GM12878 (cell line): Measurements from ENCODE around the gene KHNYN. TPM values are rescaled to one million over a fixed set of nuclear protein-coding genes. Genes with fewer than 3 reads are reported as not detected.

Experiments
- ATAC-seq: fragments of 200-7000 bp; cut with Tn5 transposase; 3 replicates; pipeline ENCODE4 v1.9.1; 2020; ENCODE audit warnings: mild to moderate bottlenecking, moderate library complexity
- BruUV-seq: library from RNA; stranded (reverse); fragments of 400-500 nt; replicated peaks from 2 replicates; lab custom pipeline; 2021; lab: Mats Ljungman, UMichigan
- CTCF ChIA-PET: fragments of 300-600 bp; sonication (Branson Sonifier 250); formaldehyde crosslinking; extraction: SDS; loops from one replicate; lab custom pipeline; 2021; ENCODE audit warnings: inconsistent platforms; lab: Yijun Ruan, JAX
- POLR2A ChIA-PET: fragments of 350-600 bp; formaldehyde crosslinking; extraction: SDS; loops from one replicate; lab custom pipeline; 2021; ENCODE audit warnings: inconsistent platforms; lab: Charles Lee
- RAD21 ChIA-PET: fragments of 300-600 bp; sonication (Branson Sonifier 250); formaldehyde crosslinking; loops from one replicate; lab custom pipeline; 2023; ENCODE audit warnings: antibody characterized with exemption; ENCODE audit not compliant: unreplicated experiment; lab: Charles Lee
- SMC1A ChIA-PET: fragments of 300-600 bp; sonication (Branson Sonifier 250); formaldehyde crosslinking; loops from one replicate; lab custom pipeline; 2023; ENCODE audit not compliant: unreplicated experiment, uncharacterized antibody; lab: Charles Lee
- DNase-seq: peaks from one replicate; pipeline ENCODE4 v3.0.0-alpha.2; 2011; ENCODE audit warnings: low read depth, low spot score
- FAIRE-seq: peaks from 3 replicates; lab custom pipeline; 2011; peaks lifted over from hg19 to GRCh38; lab: Jason Lieb, UNC
- H2AFZ ChIP-seq: 2 replicates; pipeline ENCODE4 v1.6.0; 2011; ENCODE audit warnings: low read depth, low read length, control low read depth; ENCODE audit not compliant: control insufficient read depth
- H3K27ac ChIP-seq: 2 replicates; pipeline ENCODE4 v1.5.1; 2011; ENCODE audit warnings: control low read depth; ENCODE audit not compliant: control insufficient read depth, insufficient read depth
- H3K27me3 ChIP-seq, 2 experiments: replicated peaks in 1 of 2; 2 replicates each; pipeline versions ENCODE4 v1.6.0 to v1.6.1; 2011; ENCODE audit warnings: low read length in 1 of 2; ENCODE audit not compliant: control insufficient read depth in 2 of 2, insufficient read depth in 2 of 2
- H3K36me3 ChIP-seq, 2 experiments: 2 replicates each; pipeline ENCODE4 v1.5.1; 2011; ENCODE audit warnings: low read length in 1 of 2; ENCODE audit not compliant: control insufficient read depth in 2 of 2, insufficient read depth in 2 of 2
- H3K4me1 ChIP-seq: 2 replicates; pipeline ENCODE4 v1.6.1; 2011; ENCODE audit warnings: mild to moderate bottlenecking, low read length, moderate library complexity, mixed read lengths; ENCODE audit not compliant: control insufficient read depth, insufficient read depth
- H3K4me2 ChIP-seq: 2 replicates; pipeline ENCODE4 v1.6.0; 2011; ENCODE audit warnings: control low read depth; ENCODE audit not compliant: control insufficient read depth, insufficient read depth
- H3K4me3 ChIP-seq: fragments of 200-600 bp; sonication (generic); 2 replicates; pipeline ENCODE4 v1.5.1; 2016
- H3K79me2 ChIP-seq: 2 replicates; pipeline ENCODE4 v1.6.0; 2011; ENCODE audit warnings: low read length; ENCODE audit not compliant: control insufficient read depth, insufficient read depth
- H3K9ac ChIP-seq: 2 replicates; pipeline ENCODE4 v1.8.0; 2011; ENCODE audit warnings: low read length, control low read depth, mixed read lengths; ENCODE audit not compliant: control insufficient read depth, insufficient read depth
- H3K9me3 ChIP-seq: replicated peaks from 3 replicates; pipeline ENCODE4 v1.5.1; 2011; ENCODE audit warnings: mild to moderate bottlenecking, low read length; ENCODE audit not compliant: control insufficient read depth, insufficient read depth
- H4K20me1 ChIP-seq: 2 replicates; pipeline ENCODE4 v1.6.0; 2011; ENCODE audit not compliant: control insufficient read depth, insufficient read depth
- MEF2B ChIP-seq: fragments of 450-650 bp; IDR thresholded peaks from 2 replicates; pipeline ENCODE4 v1.6.1; 2018; ENCODE audit warnings: mild to moderate bottlenecking, moderate library complexity; ENCODE audit not compliant: partially characterized antibody, poor library complexity, severe bottlenecking
- WGBS: methylation state at CpG from one replicate; pipeline ENCODE4 v1.1.6; 2016; ENCODE audit warnings: low lambda C conversion rate; ENCODE audit not compliant: insufficient replicate concordance, insufficient coverage; ENCODE audit errors: missing lambda C conversion rate; 5-methylcytosine and 5-hydroxymethylcytosine counted together
- in situ Hi-C: fragments of 300-500 bp; cut with MboI; formaldehyde crosslinking; loops from 9 replicates; pipeline ENCODE4 v1.14.3; 2018; ENCODE audit warnings: mixed read lengths
- intact Hi-C: fragments of 100-400 bp; cut with micrococcal nuclease; formaldehyde crosslinking; loops from one replicate; pipeline ENCODE4 v1.14.2; 2022; ENCODE audit not compliant: unreplicated experiment
- polyA plus RNA-seq, 11 experiments: library from polyadenylated mRNA; depleted of rRNA in 4 of 11; unstranded in 6 of 11; stranded (reverse) in 5 of 11; fragments of >200 nt; fragmentation: Nextera tagmentation in 4 of 11; fragmentation: Illumina TruSeq in 1 of 11; extraction: Ambion mirVana in 4 of 11; extraction: Trizol in 1 of 11; gene quantifications; 1 replicate in 1 of 11; 2 replicates in 10 of 11; pipeline versions ENCODE4 v1.2.1 to v1.2.3, GENCODE V29; 2011 to 2016; ENCODE audit warnings: inconsistent platforms in 2 of 11, missing spikeins in 2 of 11, low read depth in 1 of 11
- total RNA-seq, 4 experiments: library from RNA; depleted of rRNA in 3 of 4; stranded (reverse); fragments of >200 nt in 3 of 4; fragmentation: Illumina TruSeq in 1 of 4; extraction: Trizol in 1 of 4; gene quantifications; 2 replicates each; pipeline versions ENCODE4 v1.2.1 to v1.2.3, GENCODE V29; 2013 to 2021
- TF ChIP-seq, protein P1 (sequence below): fragments of 450-650 bp; IDR thresholded peaks from 2 replicates; pipeline ENCODE4 v1.6.1; 2016; ENCODE audit warnings: mild to moderate bottlenecking

Gene KHNYN
- total and polyA plus RNA-seq, 10 of the 15 experiments (the other 5 are each of a cell fraction or from before 2014, with no cell fraction given) = 1.4 to 34.7 (median 21.5) TPM

DNA sequence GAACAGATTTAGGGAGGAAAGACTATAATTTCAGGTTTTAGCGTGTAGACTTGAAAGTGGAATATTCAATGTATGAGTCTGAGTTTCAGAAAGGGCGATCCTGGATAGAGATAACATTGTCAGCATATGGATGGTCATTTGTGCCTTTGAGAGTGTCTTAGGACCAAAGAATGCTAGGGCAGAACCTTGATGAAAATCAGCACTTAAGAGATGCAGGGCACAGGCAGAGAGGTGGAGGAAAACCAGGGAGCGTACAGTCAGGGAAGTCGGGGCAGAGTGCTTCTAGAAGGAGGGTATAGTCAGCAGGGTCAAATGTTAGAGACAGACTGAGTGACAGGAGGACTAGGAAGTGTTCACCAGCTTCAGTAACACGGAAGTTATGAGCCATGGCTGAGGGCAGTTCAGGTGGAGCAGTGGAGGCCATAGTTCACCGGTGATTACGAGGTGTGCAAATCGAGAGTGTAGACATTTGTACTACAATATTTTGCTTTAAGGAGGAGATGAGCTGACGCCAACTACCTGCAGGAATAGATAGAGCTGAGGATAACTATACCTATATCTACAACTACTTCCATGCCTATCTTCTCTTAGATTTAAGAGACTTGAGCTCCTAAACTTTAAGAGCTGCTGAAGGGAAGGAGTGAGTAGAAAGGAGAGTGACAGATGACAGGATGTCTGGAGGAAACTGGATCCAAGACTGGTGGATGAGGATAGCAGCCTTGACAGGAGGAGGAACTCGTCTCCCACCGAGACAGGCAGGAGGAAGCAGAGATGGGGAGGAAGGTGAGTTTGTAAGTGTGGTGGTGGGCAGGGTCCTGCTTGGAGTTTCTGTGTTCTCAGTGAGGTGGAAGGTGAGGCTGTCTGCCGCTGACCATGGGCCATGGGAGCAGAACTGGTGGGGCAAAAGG lies 6.8 kb upstream of the KHNYN start:
- WGBS = 42% methylated on average over 12 of the region's 12 CpGs
- Histone ChIP-seq H3K79me2 (no peaks in the 10 kb centered on the region), H3K4me2 (no peak overlapping the region), H3K4me1 (no peaks in the 10 kb centered on the region), H4K20me1 (no peaks in the 10 kb centered on the region), H3K36me3 (no peaks in the 10 kb centered on the region), H3K27me3 (no peaks in the 10 kb centered on the region; a peak in 1 of 4 replicates), H3K27ac (no peak overlapping the region), H3K9ac (no peak overlapping the region), H2AFZ (peak overlapping the region; percentile 9; the same call in 1 of the 2 replicates), H3K4me3 (no peak overlapping the region), H3K9me3 (no peaks in the 10 kb centered on the region)
- TF ChIP-seq, protein P1, sequence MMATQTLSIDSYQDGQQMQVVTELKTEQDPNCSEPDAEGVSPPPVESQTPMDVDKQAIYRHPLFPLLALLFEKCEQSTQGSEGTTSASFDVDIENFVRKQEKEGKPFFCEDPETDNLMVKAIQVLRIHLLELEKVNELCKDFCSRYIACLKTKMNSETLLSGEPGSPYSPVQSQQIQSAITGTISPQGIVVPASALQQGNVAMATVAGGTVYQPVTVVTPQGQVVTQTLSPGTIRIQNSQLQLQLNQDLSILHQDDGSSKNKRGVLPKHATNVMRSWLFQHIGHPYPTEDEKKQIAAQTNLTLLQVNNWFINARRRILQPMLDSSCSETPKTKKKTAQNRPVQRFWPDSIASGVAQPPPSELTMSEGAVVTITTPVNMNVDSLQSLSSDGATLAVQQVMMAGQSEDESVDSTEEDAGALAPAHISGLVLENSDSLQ = peak; percentile 53; the same call in 1 of the 2 replicates
- TF ChIP-seq MEF2B = no peak
- POLR2A ChIA-PET = interaction anchor here (0.9 kb wide), 1 partner anchor 56 kb away, joined by 3 read pairs; no protein-coding TSS in a partner anchor
- ATAC-seq = peak; percentile 29; the same call in 1 of the 3 replicates
- SMC1A ChIA-PET = interaction anchor here (0.9 to 3.6 kb wide), 5 partner anchors 8 to 115 kb away, joined by 3 to 18 read pairs (median 6); partner anchors contain the start of gene CIDEB
- in situ Hi-C loops = no loop called here
- no peak for FAIRE-seq
- intact Hi-C loops = no loop called here
- RAD21 ChIA-PET = interaction anchor here (1.1 to 3.5 kb wide), 4 partner anchors 9 to 89 kb away, joined by 3 to 17 read pairs (median 6); no protein-coding TSS in a partner anchor
- BruUV-seq = no TSS peak
- no peak for DNase-seq
- CTCF ChIA-PET = interaction anchor here (0.8 to 10.8 kb wide), 10 partner anchors 9 to 98 kb away, joined by 3 to 452 read pairs (median 5); partner anchors contain the start of genes ADCY4 and RIPK3
